ENCODE results near the gene EPHA7. TPM values are rescaled to one million over a fixed set of nuclear protein-coding genes. Genes with fewer than 3 reads are reported as not detected.

EPHA7 gene
- total RNA-seq, 4 donors from 2014 or later, result 0.60 to 1.3 (median 0.72) TPM

- no peak for DNase-seq (ENCODE audit: low spot score in 2 of 2)
- TF ChIP-seq CTCF (IDR thresholded peaks at IDR 0.05), result no peak
- no peak for TF ChIP-seq POLR2AphosphoS5 (IDR thresholded peaks at IDR 0.05)
- no peak for TF ChIP-seq EP300 (IDR thresholded peaks at IDR 0.05)
- TF ChIP-seq POLR2A (IDR thresholded peaks at IDR 0.05), result no peak
- Histone ChIP-seq H3K4me1 (no peaks in the 10 kb centered on the region), H3K36me3 (no peaks in the 10 kb centered on the region), H3K27me3 (no peaks in the 10 kb centered on the region), H3K4me3 (no peak overlapping the region), H3K27ac (no peak overlapping the region), H3K9me3 (no peaks in the 10 kb centered on the region)
- WGBS, result 94% methylated on average over 1 of the region's 1 CpG
Observed at GRCh38 chr6:93322651-93323050, 96.7 kb downstream of the EPHA7 start.

- DNase-seq (ENCODE audit: low spot score in 2 of 2), result no peak
- TF ChIP-seq POLR2A (IDR thresholded peaks at IDR 0.05) (no peak), POLR2AphosphoS5 (IDR thresholded peaks at IDR 0.05) (no peak), EP300 (IDR thresholded peaks at IDR 0.05) (no peak), CTCF (IDR thresholded peaks at IDR 0.05) (no peak)
- Histone ChIP-seq H3K36me3 (no peaks in the 10 kb centered on the region), H3K27ac (no peak overlapping the region), H3K9me3 (no peaks in the 10 kb centered on the region), H3K4me1 (no peaks in the 10 kb centered on the region), H3K4me3 (no peak overlapping the region), H3K27me3 (no peaks in the 10 kb centered on the region)
- WGBS, result 67% methylated on average over 2 of the region's 2 CpGs
Observed at GRCh38 chr6:93319304-93319703, 100.1 kb downstream of the EPHA7 start.

- TF ChIP-seq POLR2A (IDR thresholded peaks at IDR 0.05) (no peak), POLR2AphosphoS5 (IDR thresholded peaks at IDR 0.05) (no peak), CTCF (IDR thresholded peaks at IDR 0.05) (no peak), EP300 (IDR thresholded peaks at IDR 0.05) (no peak)
- Histone ChIP-seq H3K36me3 (no peaks in the 10 kb centered on the region), H3K4me1 (no peaks in the 10 kb centered on the region), H3K9me3 (no peaks in the 10 kb centered on the region), H3K4me3 (no peak overlapping the region), H3K27me3 (no peaks in the 10 kb centered on the region), H3K27ac (no peak overlapping the region)
- DNase-seq (ENCODE audit: low spot score in 2 of 2), result no peak
- WGBS, result 85% methylated on average over 1 of the region's 1 CpG
Observed at GRCh38 chr6:93318121-93318520, 101.2 kb downstream of the EPHA7 start.

GRCh38 chr6:93317592-93317991 lies 101.8 kb downstream of the EPHA7 start:
- Histone ChIP-seq H3K4me1 (no peaks in the 10 kb centered on the region), H3K4me3 (no peak overlapping the region), H3K36me3 (no peaks in the 10 kb centered on the region), H3K27ac (no peak overlapping the region), H3K27me3 (no peaks in the 10 kb centered on the region), H3K9me3 (no peaks in the 10 kb centered on the region)
- TF ChIP-seq EP300 (IDR thresholded peaks at IDR 0.05), result no peak
- no peak for TF ChIP-seq CTCF (IDR thresholded peaks at IDR 0.05)
- no peak for TF ChIP-seq POLR2A (IDR thresholded peaks at IDR 0.05)
- no peak for TF ChIP-seq POLR2AphosphoS5 (IDR thresholded peaks at IDR 0.05)
- DNase-seq (ENCODE audit: low spot score in 2 of 2), result no peak

- no peaks in the 10 kb centered on the region for H3K9me3 ChIP-seq
- no peak for DNase-seq (ENCODE audit: low spot score in 2 of 2)
- H3K36me3 ChIP-seq, result no peaks in the 10 kb centered on the region
- H3K27me3 ChIP-seq, result no peaks in the 10 kb centered on the region
- H3K4me1 ChIP-seq, result no peaks in the 10 kb centered on the region
- TF ChIP-seq POLR2AphosphoS5 (IDR thresholded peaks at IDR 0.05) (no peak), POLR2A (IDR thresholded peaks at IDR 0.05) (no peak), CTCF (IDR thresholded peaks at IDR 0.05) (no peak), EP300 (IDR thresholded peaks at IDR 0.05) (no peak)
- H3K4me3 ChIP-seq, result no peak overlapping the region
- 74% methylated on average over 5 of the region's 5 CpGs for WGBS
- H3K27ac ChIP-seq, result no peak overlapping the region
Observed at GRCh38 chr6:93307505-93308409, 111.6 kb downstream of the EPHA7 start.
